HEK293T (cell line): Measurements from ENCODE around the gene FNDC5.

Experiments used
- BHLHE40 ChIP-seq: fragments of 450-650 bp; IDR thresholded peaks from 2 replicates; pipeline ENCODE4 v1.6.1; 2016; ENCODE audit warnings: mild to moderate bottlenecking, moderate library complexity, borderline replicate concordance
- FOXA1 ChIP-seq: fragments of 450-650 bp; IDR thresholded peaks from 2 replicates; pipeline ENCODE4 v1.6.1; 2016; ENCODE audit warnings: mild to moderate bottlenecking
- FOXK2 ChIP-seq: fragments of 450-650 bp; IDR thresholded peaks from 2 replicates; pipeline ENCODE4 v1.6.1; 2016; ENCODE audit warnings: mild to moderate bottlenecking
- FOXM1 ChIP-seq: fragments of 450-650 bp; IDR thresholded peaks from 2 replicates; pipeline ENCODE4 v1.6.1; 2017; ENCODE audit warnings: mild to moderate bottlenecking, borderline replicate concordance
- HDGF ChIP-seq: fragments of 450-650 bp; IDR thresholded peaks from 2 replicates; pipeline ENCODE4 v1.6.1; 2017; ENCODE audit warnings: antibody characterized with exemption, borderline replicate concordance
- PKNOX1 ChIP-seq: fragments of 450-650 bp; IDR thresholded peaks from 2 replicates; pipeline ENCODE4 v1.6.1; 2016
- SP1 ChIP-seq: fragments of 450-650 bp; IDR thresholded peaks from 2 replicates; pipeline ENCODE4 v1.6.1; 2017
- SUZ12 ChIP-seq: fragments of 450-650 bp; IDR thresholded peaks from 2 replicates; pipeline ENCODE4 v1.6.1; 2016; ENCODE audit warnings: mild to moderate bottlenecking
- ZNF384 ChIP-seq: fragments of 450-650 bp; IDR thresholded peaks from 2 replicates; pipeline ENCODE4 v1.6.1; 2016

DNA sequence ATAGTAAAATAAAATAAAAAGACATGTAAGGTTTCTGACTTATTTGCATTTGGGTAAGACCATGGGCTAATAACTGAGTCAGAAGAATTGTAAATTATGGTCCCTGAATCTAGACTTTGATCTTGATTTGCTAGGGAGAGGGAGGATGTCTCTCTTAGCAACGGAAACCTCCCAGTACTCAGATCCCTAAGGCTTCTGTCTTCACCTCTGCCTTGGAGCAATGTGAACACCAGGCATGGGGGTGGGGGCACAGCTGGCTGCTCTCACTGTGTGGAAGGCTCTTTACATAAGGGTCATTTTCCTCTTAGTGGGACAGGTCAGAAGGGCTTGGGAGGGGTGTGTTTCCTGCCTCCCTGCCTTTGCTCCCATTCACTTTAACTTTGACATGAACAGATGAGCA is 47.5 kb upstream of the FNDC5 start:
- TF ChIP-seq ZNF384 (no peak), HDGF (no peak), SUZ12 (no peak), BHLHE40 (no peak), FOXM1 (no peak), FOXA1 (no peak), FOXK2 (no peak), PKNOX1 (no peak), SP1 (no peak)
